ENCODE results near the gene KCNQ4.

Gene KCNQ4

GRCh38 chr1:40810927-40811326 is 27.3 kb downstream of the KCNQ4 start:
- H3K27ac ChIP-seq, result no peak overlapping the region
- POLR2A ChIA-PET (ENCODE audit: low non-redundant PET), result no interaction called here
- CTCF ChIA-PET, result no interaction called here
- no peak for DNase-seq (ENCODE audit: low spot score)
- no peak for TF ChIP-seq CTCF (conservative IDR thresholded peaks at IDR 0.05; ENCODE audit: low read depth)

GRCh38 chr1:40815420-40815819 is 31.8 kb downstream of the KCNQ4 start:
- no peak for TF ChIP-seq CTCF (conservative IDR thresholded peaks at IDR 0.05; ENCODE audit: low read depth)
- H3K27ac ChIP-seq, result no peak overlapping the region
- ChIA-PET POLR2A (ENCODE audit: low non-redundant PET) (interaction anchor here (0.7 kb wide), 1 partner anchor 330 kb away, joined by 6 read pairs; no protein-coding TSS in a partner anchor), CTCF (interaction anchor here (0.6 kb wide), 2 partner anchors 122 to 131 kb away, joined by 3 to 6 read pairs; no protein-coding TSS in a partner anchor)
- DNase-seq (ENCODE audit: low spot score), result no peak

- H3K27ac ChIP-seq, result no peak overlapping the region
- ChIA-PET POLR2A (ENCODE audit: low non-redundant PET) (no interaction called here), CTCF (interaction anchor here (0.7 kb wide), 1 partner anchor 47 kb away, joined by 5 read pairs; no protein-coding TSS in a partner anchor)
- no peak for DNase-seq (ENCODE audit: low spot score)
- no peak for TF ChIP-seq CTCF (conservative IDR thresholded peaks at IDR 0.05; ENCODE audit: low read depth)
These were observed 34.2 kb downstream of the KCNQ4 start for GRCh38 chr1:40817791-40818263.

- CTCF ChIA-PET, result interaction anchor here (0.7 kb wide), 1 partner anchor 47 kb away, joined by 5 read pairs; no protein-coding TSS in a partner anchor
- H3K27ac ChIP-seq, result no peak overlapping the region
- POLR2A ChIA-PET (ENCODE audit: low non-redundant PET), result no interaction called here
- TF ChIP-seq CTCF (conservative IDR thresholded peaks at IDR 0.05; ENCODE audit: low read depth), result no peak
- DNase-seq (ENCODE audit: low spot score), result peak; percentile 72
These were observed 34.8 kb downstream of the KCNQ4 start for GRCh38 chr1:40818264-40818961.

- H3K27ac ChIP-seq, result no peak overlapping the region
- CTCF ChIA-PET, result no interaction called here
- POLR2A ChIA-PET (ENCODE audit: low non-redundant PET), result no interaction called here
- no peak for DNase-seq (ENCODE audit: low spot score)
- TF ChIP-seq CTCF (conservative IDR thresholded peaks at IDR 0.05; ENCODE audit: low read depth), result no peak
These were observed 35.5 kb downstream of the KCNQ4 start for GRCh38 chr1:40819101-40819500.

- POLR2A ChIA-PET (ENCODE audit: low non-redundant PET), result interaction anchor here (0.5 kb wide), 1 partner anchor 447 kb away, joined by 3 read pairs; the partner anchor contains the start of gene SMAP2
- no peak for TF ChIP-seq CTCF (conservative IDR thresholded peaks at IDR 0.05; ENCODE audit: low read depth)
- CTCF ChIA-PET, result interaction anchor here (0.6 to 1.4 kb wide), 2 partner anchors 29 to 993 kb away, joined by 3 to 4 read pairs; no protein-coding TSS in a partner anchor
- H3K27ac ChIP-seq, result no peak overlapping the region; the same call in 1 of the 2 replicates
- no peak for DNase-seq (ENCODE audit: low spot score)
These were observed 36.7 kb downstream of the KCNQ4 start for GRCh38 chr1:40820251-40820797.
